Lung (tissue), 12 donors: ENCODE results near the gene CIAPIN1. TPM values are rescaled to one million over a fixed set of nuclear protein-coding genes. Genes with fewer than 3 reads are reported as not detected.

Experiments
- ATAC-seq: fragments of 200-7000 bp; cut with Tn5 transposase; one replicate; pipeline ENCODE4 v1.9.1; 2020; ENCODE audit warnings: moderate number of reproducible peaks; ENCODE audit not compliant: insufficient read depth, low FRiP score
- DNase-seq, 3 donors: peaks; one replicate each; pipeline ENCODE4 v3.0.0-alpha.2; 2013 to 2017
- H3K27ac ChIP-seq, 2 donors: one replicate each; pipeline ENCODE4 v1.5.1; 2013; ENCODE audit warnings: mild to moderate bottlenecking in 2 of 2, moderate library complexity in 2 of 2, control low read depth in 1 of 2, inconsistent platforms in 1 of 2, low read depth in 1 of 2, low read length in 1 of 2
- H3K27me3 ChIP-seq, 3 donors: one replicate each; pipeline ENCODE4 v1.5.1; 2013; ENCODE audit warnings: low read length in 2 of 3; ENCODE audit not compliant: control insufficient read depth in 3 of 3, insufficient read depth in 3 of 3
- H3K36me3 ChIP-seq, 4 donors: one replicate each; pipeline ENCODE4 v1.5.1; 2013; ENCODE audit warnings: low read length in 4 of 4, mild to moderate bottlenecking in 1 of 4, moderate library complexity in 1 of 4; ENCODE audit not compliant: control insufficient read depth in 4 of 4, insufficient read depth in 4 of 4
- H3K4me1 ChIP-seq, 5 donors: one replicate each; pipeline ENCODE4 v1.5.1; 2013; ENCODE audit warnings: low read length in 5 of 5, mild to moderate bottlenecking in 2 of 5, moderate library complexity in 1 of 5; ENCODE audit not compliant: control insufficient read depth in 5 of 5, insufficient read depth in 5 of 5
- H3K4me3 ChIP-seq: one replicate; pipeline ENCODE4 v1.5.1; 2013; ENCODE audit warnings: mild to moderate bottlenecking, control low read depth, moderate library complexity
- H3K9ac ChIP-seq, 2 donors: one replicate each; pipeline ENCODE4 v1.5.1; 2013; ENCODE audit warnings: low read length in 2 of 2, control low read depth in 1 of 2; ENCODE audit not compliant: insufficient read depth in 1 of 2
- H3K9me3 ChIP-seq, 4 donors: one replicate each; pipeline ENCODE4 v1.5.1; 2013; ENCODE audit warnings: low read length in 3 of 4, mild to moderate bottlenecking in 1 of 4, moderate library complexity in 1 of 4; ENCODE audit not compliant: control insufficient read depth in 4 of 4, insufficient read depth in 3 of 4
- WGBS, 2 donors: extraction: QIAGEN DNeasy Blood & Tissue Kit; methylation state at CpG; one replicate each; pipeline ENCODE4 v1.1.7; 2013; 5-methylcytosine and 5-hydroxymethylcytosine counted together
- polyA plus RNA-seq, 2 donors: library from polyadenylated mRNA; stranded (reverse); fragments of 200-250 nt; gene quantifications; one replicate each; pipeline ENCODE4 v1.2.1, GENCODE V29; 2013
- total RNA-seq, 2 donors: library from RNA; depleted of rRNA in 1 of 2; stranded (reverse); fragments of >200 nt in 1 of 2; gene quantifications; one replicate each; pipeline ENCODE4 v1.2.1, GENCODE V29; 2014 to 2021
- TF ChIP-seq, protein P1 (sequence below): IDR thresholded peaks from 2 replicates; pipeline ENCODE4 v1.5.1; 2012; ENCODE audit warnings: mild to moderate bottlenecking; ENCODE audit errors: control extremely low read depth, extremely low read depth
- donor health status: control.
- donor health status: control.
- donor health status: Bipolar disorder and iron deficiency.
- donor health status: healthy.
- donor health status: DM: yes; HTN: yes; CAD: no.

CIAPIN1 gene
- total and polyA plus RNA-seq, 4 donors = 24.0 to 69.6 (median 37.7) TPM

- DNase-seq (no peak), ATAC-seq (no peak)
- Histone ChIP-seq H3K9me3 (no peaks in the 10 kb centered on the region), H3K36me3 (peaks cover 35 to 59% (median 45%) of the 10 kb centered on the region in 4 donors), H3K4me3 (no peak overlapping the region), H3K4me1 (no peaks in the 10 kb centered on the region), H3K27me3 (no peaks in the 10 kb centered on the region), H3K9ac (no peak overlapping the region), H3K27ac (no peak overlapping the region)
- TF ChIP-seq, protein P1, sequence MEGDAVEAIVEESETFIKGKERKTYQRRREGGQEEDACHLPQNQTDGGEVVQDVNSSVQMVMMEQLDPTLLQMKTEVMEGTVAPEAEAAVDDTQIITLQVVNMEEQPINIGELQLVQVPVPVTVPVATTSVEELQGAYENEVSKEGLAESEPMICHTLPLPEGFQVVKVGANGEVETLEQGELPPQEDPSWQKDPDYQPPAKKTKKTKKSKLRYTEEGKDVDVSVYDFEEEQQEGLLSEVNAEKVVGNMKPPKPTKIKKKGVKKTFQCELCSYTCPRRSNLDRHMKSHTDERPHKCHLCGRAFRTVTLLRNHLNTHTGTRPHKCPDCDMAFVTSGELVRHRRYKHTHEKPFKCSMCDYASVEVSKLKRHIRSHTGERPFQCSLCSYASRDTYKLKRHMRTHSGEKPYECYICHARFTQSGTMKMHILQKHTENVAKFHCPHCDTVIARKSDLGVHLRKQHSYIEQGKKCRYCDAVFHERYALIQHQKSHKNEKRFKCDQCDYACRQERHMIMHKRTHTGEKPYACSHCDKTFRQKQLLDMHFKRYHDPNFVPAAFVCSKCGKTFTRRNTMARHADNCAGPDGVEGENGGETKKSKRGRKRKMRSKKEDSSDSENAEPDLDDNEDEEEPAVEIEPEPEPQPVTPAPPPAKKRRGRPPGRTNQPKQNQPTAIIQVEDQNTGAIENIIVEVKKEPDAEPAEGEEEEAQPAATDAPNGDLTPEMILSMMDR = no peak
- 89 to 94% methylated on average over 5 of the region's 5 CpGs for WGBS, 2 donors
Measured at GRCh38 chr16:57430955-57431354, 16.2 kb downstream of the CIAPIN1 start.

GRCh38 chr16:57427824-57428223, 19.4 kb downstream of the CIAPIN1 start:
- peaks cover 21 to 34% (median 29%) of the 10 kb centered on the region in 4 donors for H3K36me3 ChIP-seq
- no peaks in the 10 kb centered on the region for H3K27me3 ChIP-seq
- H3K9me3 ChIP-seq = no peaks in the 10 kb centered on the region
- no peak overlapping the region for H3K9ac ChIP-seq
- no peak for ATAC-seq
- no peak for DNase-seq
- TF ChIP-seq, protein P1 = no peak
- H3K4me3 ChIP-seq = no peak overlapping the region
- peaks cover 0 to 4% (median 0%) of the 10 kb centered on the region in 5 donors for H3K4me1 ChIP-seq
- no peak overlapping the region for H3K27ac ChIP-seq

GRCh38 chr16:57427307-57427706, 19.9 kb downstream of the CIAPIN1 start:
- TF ChIP-seq, protein P1 = no peak
- Histone ChIP-seq H3K27ac (no peak overlapping the region), H3K4me1 (peaks cover 0 to 4% (median 0%) of the 10 kb centered on the region in 5 donors), H3K9ac (no peak overlapping the region), H3K4me3 (no peak overlapping the region), H3K27me3 (no peaks in the 10 kb centered on the region), H3K9me3 (no peaks in the 10 kb centered on the region), H3K36me3 (peaks cover 16 to 31% (median 24%) of the 10 kb centered on the region in 4 donors)
- no peak for ATAC-seq
- no peak for DNase-seq
- 87 to 93% methylated on average over 8 of the region's 8 CpGs for WGBS, 2 donors

DNA sequence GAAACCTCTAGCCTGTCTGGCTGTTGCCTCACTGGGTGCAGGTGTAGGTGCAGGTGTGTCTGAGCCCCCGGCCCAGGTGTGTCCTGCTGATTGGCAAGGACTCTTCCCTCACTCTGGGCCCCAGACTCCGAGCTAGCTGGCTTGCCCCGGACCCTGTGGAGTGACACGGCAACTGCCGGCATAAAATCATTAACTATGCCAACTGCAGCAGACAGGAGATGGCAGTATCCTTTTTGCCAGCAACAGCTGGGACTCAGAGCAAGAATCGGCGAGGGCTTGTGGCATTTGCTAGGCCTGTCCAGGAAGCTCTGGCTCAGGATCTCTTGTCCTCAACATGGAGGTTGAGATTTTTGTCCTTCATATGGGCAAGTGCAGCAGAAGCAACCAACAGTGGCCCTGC, 20.8 kb downstream of the CIAPIN1 start:
- H3K9ac ChIP-seq = no peak overlapping the region
- DNase-seq (no peak), ATAC-seq (no peak)
- H3K36me3 ChIP-seq = peaks cover 13 to 25% (median 19%) of the 10 kb centered on the region in 4 donors
- peaks cover 0 to 9% (median 1%) of the 10 kb centered on the region in 5 donors for H3K4me1 ChIP-seq
- H3K27ac ChIP-seq = no peak overlapping the region
- H3K27me3 ChIP-seq = no peaks in the 10 kb centered on the region
- H3K4me3 ChIP-seq = no peak overlapping the region
- no peaks in the 10 kb centered on the region for H3K9me3 ChIP-seq
- 90 to 92% methylated on average over 7 of the region's 7 CpGs for WGBS, 2 donors
- TF ChIP-seq, protein P1 = no peak
